ENCODE data around the gene STK38. TPM values are rescaled to one million over a fixed set of nuclear protein-coding genes. Genes with fewer than 3 reads are reported as not detected.
A peak's percentile ranks its signal among the peaks of the same experiment; 100 is the strongest.

Gene STK38
- total and polyA plus RNA-seq, 2 of the 4 experiments (the other 2 are of a cell fraction) = 10.6 to 19.7 TPM

DNA sequence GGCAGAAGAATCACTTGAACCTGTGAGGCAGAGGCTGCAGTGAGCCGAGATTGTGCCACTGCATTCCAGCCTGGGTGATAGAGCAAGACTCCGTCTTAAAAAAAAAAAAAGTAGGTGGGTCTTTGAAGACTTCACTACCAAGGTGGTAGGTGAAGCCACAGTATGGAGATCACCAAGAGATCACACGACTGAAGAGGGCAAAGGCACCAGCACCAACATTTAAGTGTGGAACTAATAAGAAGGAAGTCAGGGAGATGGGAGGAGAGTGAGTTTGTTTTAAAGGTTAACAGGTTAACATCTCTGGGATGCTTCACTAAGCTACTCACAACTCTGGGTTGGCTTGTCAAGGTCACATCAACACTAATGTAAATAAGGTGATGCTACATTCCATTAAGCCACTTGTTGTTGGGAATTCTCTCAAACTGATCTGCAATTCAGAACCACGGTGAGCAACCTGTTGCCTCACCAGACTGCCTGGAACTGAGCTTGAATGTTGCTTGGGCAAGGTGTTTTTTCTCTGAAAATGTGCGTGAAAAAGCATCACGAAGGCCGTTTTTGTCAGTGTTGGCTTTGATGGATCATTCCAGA is 55.8 kb downstream of the STK38 start:
- Histone ChIP-seq H3K4me2 (ENCODE audit: low read depth, low read length) (no peak overlapping the region), H3K4me3 (ENCODE audit: insufficient read depth, low read depth, low read length) (no peak overlapping the region), H2AK9ac (replicated peaks; ENCODE audit: low read depth, low read length, poor library complexity) (no peak overlapping the region), H3K27me3 (ENCODE audit: control insufficient read depth, insufficient read depth, low read length) (no peaks in the 10 kb centered on the region), H4K91ac (ENCODE audit: insufficient read depth, low read depth, low read length) (no peak overlapping the region), H2BK15ac (ENCODE audit: low read depth, low read length) (no peak overlapping the region), H2BK120ac (ENCODE audit: low read depth, low read length) (no peak overlapping the region), H3K56ac (ENCODE audit: extremely low read depth, insufficient read depth, low read length) (no peak overlapping the region), H3K9me3 (ENCODE audit: control insufficient read depth, insufficient read depth, low read length) (no peaks in the 10 kb centered on the region), H3K27ac (ENCODE audit: insufficient read depth, low read length) (no peak overlapping the region), H2AFZ (replicated peaks; ENCODE audit: low read length, poor library complexity) (no peak overlapping the region), H3K18ac (ENCODE audit: low read depth, low read length) (no peak overlapping the region), H4K8ac (ENCODE audit: low read depth in 2 of 2, low read length in 2 of 2) (no peak overlapping the region), H2BK20ac (ENCODE audit: low read depth, low read length) (no peak overlapping the region), H3K36me3 (ENCODE audit: control insufficient read depth, insufficient read depth, low read length) (peaks cover 32% of the 10 kb centered on the region), H4K20me1 (ENCODE audit: insufficient read depth, low read length) (peaks cover 19% of the 10 kb centered on the region; the same call in 1 of the 2 replicates), H2AK5ac (ENCODE audit: low read depth, low read length) (no peak overlapping the region), H2BK5ac (ENCODE audit: low read depth, low read length, poor library complexity, severe bottlenecking) (no peak overlapping the region), H3K23ac (ENCODE audit: low read depth, low read length) (no peak overlapping the region), H3K14ac (replicated peaks; ENCODE audit: low read depth, low read length) (no peak overlapping the region), H4K5ac (ENCODE audit: low read depth, low read length) (no peak overlapping the region), H3K4me1 (ENCODE audit: control insufficient read depth, insufficient read depth, low read length) (peaks cover 8% of the 10 kb centered on the region), H3K9me1 (ENCODE audit: insufficient read depth, low read length) (peaks cover 21% of the 10 kb centered on the region), H3K4ac (ENCODE audit: low read depth, low read length) (no peak overlapping the region), H3K79me1 (ENCODE audit: low read depth in 1 of 2, low read length in 2 of 2) (peaks cover 5 to 72% of the 10 kb centered on the region in 2 experiments; a peak in 2 of 4 replicates), H3K9ac (ENCODE audit: low read depth, low read length) (no peak overlapping the region)
- TF ChIP-seq SMC3 (IDR thresholded peaks at IDR 0.05; ENCODE audit: low read depth, low read length) (no peak), CEBPB (IDR thresholded peaks at IDR 0.05; ENCODE audit: low read depth, low read length) (peak; percentile 69; the same call in 1 of the 2 replicates)
- DNase-seq (peak; percentile 31), ATAC-seq (ENCODE audit: low read depth) (no peak; the same call in 1 of the 2 replicates)
- no TSS peak for BruUV-seq (replicated peaks)
- CTCF ChIA-PET = interaction anchor here (1.3 kb wide), 1 partner anchor 13 kb away, joined by 5 read pairs; no protein-coding TSS in a partner anchor
- POLR2A ChIA-PET (ENCODE audit: unreplicated experiment) = no interaction called here
- no CpG with 5 or more reads among the region's 7 CpGs for WGBS, 2 experiments (ENCODE audit: extremely low coverage in 2 of 2, insufficient read length in 1 of 2)
- in situ Hi-C loops (cut with MboI; ENCODE audit: low sequenced_read_pairs) (no loop called here), intact Hi-C loops (cut with micrococcal nuclease) (no loop called here), dilution Hi-C loops (cut with HindIII; ENCODE audit: low sequenced_read_pairs, unreplicated experiment) (no loop called here)
